GM23338 (cell line): ENCODE data around the gene PRIM1. TPM values are rescaled to one million over a fixed set of nuclear protein-coding genes. Genes with fewer than 3 reads are reported as not detected.

ENCODE experiments used
- ATAC-seq: fragments of 200-7000 bp; cut with Tn5 transposase; 3 replicates; pipeline ENCODE4 v1.9.1; 2020
- DNase-seq: peaks from one replicate; pipeline ENCODE4 v3.0.0-alpha.2; 2015; ENCODE audit warnings: low spot score
- H2AFZ ChIP-seq: fragments of 200-600 bp; sonication (generic); 2 replicates; pipeline ENCODE4 v1.8.0; 2016; ENCODE audit warnings: antibody characterized with exemption, mild to moderate bottlenecking, moderate library complexity
- H3F3A ChIP-seq: fragments of 200-600 bp; sonication (generic); replicated peaks from 2 replicates; pipeline ENCODE4 v1.8.0; 2017; ENCODE audit warnings: antibody characterized with exemption, mixed run types, low read depth
- H3K27ac ChIP-seq: fragments of 200-600 bp; sonication (generic); 2 replicates; pipeline ENCODE4 v1.6.1; 2016; ENCODE audit warnings: low read depth
- H3K27me3 ChIP-seq: fragments of 200-600 bp; sonication (generic); 2 replicates; pipeline ENCODE4 v1.8.0; 2016; ENCODE audit warnings: mild to moderate bottlenecking, mixed run types, moderate library complexity; ENCODE audit not compliant: insufficient read depth
- H3K36me3 ChIP-seq: fragments of 200-600 bp; sonication (generic); 2 replicates; pipeline ENCODE4 v1.8.0; 2016; ENCODE audit warnings: mild to moderate bottlenecking; ENCODE audit not compliant: insufficient read depth
- H3K4me1 ChIP-seq: fragments of 200-600 bp; sonication (generic); 2 replicates; pipeline ENCODE4 v1.8.0; 2016; ENCODE audit warnings: mild to moderate bottlenecking, moderate library complexity; ENCODE audit not compliant: insufficient read depth
- H3K4me2 ChIP-seq: fragments of 200-600 bp; sonication (generic); 2 replicates; pipeline ENCODE4 v1.7.1; 2017; ENCODE audit warnings: mixed run types
- H3K4me3 ChIP-seq: fragments of 200-600 bp; sonication (generic); 2 replicates; pipeline ENCODE4 v1.6.1; 2016; ENCODE audit warnings: mixed run types
- H3K79me2 ChIP-seq: fragments of 200-600 bp; sonication (generic); replicated peaks from 2 replicates; pipeline ENCODE4 v1.8.0; 2017; ENCODE audit warnings: mild to moderate bottlenecking; ENCODE audit not compliant: insufficient read depth
- H3K9me2 ChIP-seq: fragments of 200-600 bp; sonication (generic); 2 replicates; pipeline ENCODE4 v1.8.0; 2017; ENCODE audit not compliant: insufficient read depth
- H4K20me1 ChIP-seq: fragments of 200-600 bp; sonication (generic); replicated peaks from 2 replicates; pipeline ENCODE4 v1.8.0; 2017; ENCODE audit warnings: mild to moderate bottlenecking; ENCODE audit not compliant: insufficient read depth
- H3K27ac Mint-ChIP-seq: 2 replicates; pipeline ENCODE4 v1.8.0; 2020; ENCODE audit warnings: inconsistent platforms, mild to moderate bottlenecking, moderate library complexity, mixed read lengths
- H3K27me3 Mint-ChIP-seq: 3 replicates; pipeline ENCODE4 v1.8.0; 2022; ENCODE audit warnings: low read depth, mild to moderate bottlenecking, moderate library complexity, mixed read lengths, inconsistent platforms; ENCODE audit not compliant: insufficient read depth, poor library complexity
- H3K36me3 Mint-ChIP-seq: 3 replicates; pipeline ENCODE4 v1.8.0; 2021; ENCODE audit warnings: low read depth, mild to moderate bottlenecking, inconsistent platforms, moderate library complexity, mixed read lengths
- H3K4me1 Mint-ChIP-seq: 3 replicates; pipeline ENCODE4 v1.8.0; 2020; ENCODE audit warnings: mild to moderate bottlenecking, inconsistent platforms, mixed read lengths
- H3K4me3 Mint-ChIP-seq: 3 replicates; pipeline ENCODE4 v1.8.0; 2021; ENCODE audit warnings: moderate library complexity, mild to moderate bottlenecking, inconsistent platforms, mixed read lengths
- H3K9me3 Mint-ChIP-seq: 3 replicates; pipeline ENCODE4 v1.8.0; 2020; ENCODE audit warnings: moderate library complexity, mild to moderate bottlenecking, inconsistent platforms, mixed read lengths
- CREB1 ChIP-seq: fragments of 250-450 bp; sonication (Bioruptor Pico); IDR thresholded peaks from 2 replicates; pipeline ENCODE4 v1.5.0; 2020; ENCODE audit warnings: low read depth, mild to moderate bottlenecking, moderate library complexity
- ETS1 ChIP-seq: IDR thresholded peaks from 2 replicates; pipeline ENCODE4 v1.6.1; 2016; ENCODE audit warnings: antibody characterized with exemption
- EZH2 ChIP-seq: fragments of 200-600 bp; sonication (generic); IDR thresholded peaks from one replicate; pipeline ENCODE4 v1.8.0; 2017; ENCODE audit warnings: antibody characterized with exemption, mild to moderate bottlenecking, low read depth; ENCODE audit not compliant: unreplicated experiment
- EZH2phosphoT487 ChIP-seq: fragments of 200-600 bp; sonication (generic); IDR thresholded peaks from one replicate; pipeline ENCODE4 v1.8.1; 2018; ENCODE audit warnings: antibody characterized with exemption; ENCODE audit not compliant: unreplicated experiment
- JUNB ChIP-seq: IDR thresholded peaks from one replicate; pipeline ENCODE4 v1.6.1; 2016; ENCODE audit warnings: antibody characterized with exemption; ENCODE audit not compliant: unreplicated experiment
- NANOG ChIP-seq: IDR thresholded peaks from 2 replicates; pipeline ENCODE4 v1.6.1; 2016; ENCODE audit warnings: antibody characterized with exemption, borderline replicate concordance
- POLR2AphosphoS5 ChIP-seq: IDR thresholded peaks from 2 replicates; pipeline ENCODE4 v1.6.1; 2016; ENCODE audit warnings: antibody characterized with exemption, low read depth
- STAT1 ChIP-seq: IDR thresholded peaks from one replicate; pipeline ENCODE4 v1.6.1; 2016; ENCODE audit warnings: antibody characterized with exemption; ENCODE audit not compliant: unreplicated experiment
- ZNF114 ChIP-seq: fragments of 250-450 bp; sonication (Bioruptor Pico); IDR thresholded peaks from 2 replicates; pipeline ENCODE4 v1.5.0; 2020; ENCODE audit warnings: mild to moderate bottlenecking, moderate library complexity
- ZNF331 ChIP-seq: fragments of 250-450 bp; sonication (Bioruptor Pico); IDR thresholded peaks from 2 replicates; pipeline ENCODE4 v1.5.0; 2020; ENCODE audit warnings: low read depth, mild to moderate bottlenecking, moderate library complexity
- polyA plus RNA-seq: library from polyadenylated mRNA; unstranded; fragments of >200 nt; fragmentation: Nextera tagmentation; extraction: Ambion mirVana; gene quantifications from 2 replicates; pipeline ENCODE4 v1.2.1, GENCODE V29; 2016
- total RNA-seq: library from RNA; depleted of rRNA; stranded (reverse); fragments of >200 nt; shearing (Covaris generic); gene quantifications from 2 replicates; pipeline ENCODE4 v1.2.3, GENCODE V29; 2014
- TF ChIP-seq, protein P1 (sequence below): fragments of 250-450 bp; sonication (Bioruptor Pico); IDR thresholded peaks from 2 replicates; pipeline ENCODE4 v1.5.0; 2020; ENCODE audit warnings: mild to moderate bottlenecking, moderate library complexity
- TF ChIP-seq, protein P2 (sequence below): IDR thresholded peaks from one replicate; pipeline ENCODE4 v1.6.1; 2018; ENCODE audit warnings: antibody characterized with exemption; ENCODE audit not compliant: unreplicated experiment
- TF ChIP-seq, protein P3 (sequence below), 2 experiments: fragments of 200-600 bp in 1 of 2; sonication (generic) in 1 of 2; conservative IDR thresholded peaks; 2 replicates each; pipeline versions ENCODE4 v1.5.1 to v1.6.1; 2016 to 2017; ENCODE audit warnings: antibody characterized with exemption in 2 of 2, low read depth in 2 of 2, mild to moderate bottlenecking in 2 of 2, moderate library complexity in 1 of 2

Gene PRIM1
- total and polyA plus RNA-seq, 2 experiments from 2014 or later = 67.9 to 73.9 TPM

GRCh38 chr12:56759263-56759908, 7.3 kb upstream of the PRIM1 start:
- Histone ChIP-seq H3K4me2 (no peak overlapping the region), H3K9me2 (no peaks in the 10 kb centered on the region), H3K4me3 (no peak overlapping the region), H3K4me1 (no peaks in the 10 kb centered on the region), H2AFZ (no peak overlapping the region), H3F3A (no peaks in the 10 kb centered on the region), H4K20me1 (no peaks in the 10 kb centered on the region), H3K27ac (no peak overlapping the region), H3K36me3 (no peaks in the 10 kb centered on the region), H3K79me2 (no peaks in the 10 kb centered on the region), H3K27me3 (no peaks in the 10 kb centered on the region)
- peaks cover 3% of the 10 kb centered on the region for H3K27me3 Mint-ChIP-seq
- no peak for TF ChIP-seq NANOG
- TF ChIP-seq, protein P1, sequence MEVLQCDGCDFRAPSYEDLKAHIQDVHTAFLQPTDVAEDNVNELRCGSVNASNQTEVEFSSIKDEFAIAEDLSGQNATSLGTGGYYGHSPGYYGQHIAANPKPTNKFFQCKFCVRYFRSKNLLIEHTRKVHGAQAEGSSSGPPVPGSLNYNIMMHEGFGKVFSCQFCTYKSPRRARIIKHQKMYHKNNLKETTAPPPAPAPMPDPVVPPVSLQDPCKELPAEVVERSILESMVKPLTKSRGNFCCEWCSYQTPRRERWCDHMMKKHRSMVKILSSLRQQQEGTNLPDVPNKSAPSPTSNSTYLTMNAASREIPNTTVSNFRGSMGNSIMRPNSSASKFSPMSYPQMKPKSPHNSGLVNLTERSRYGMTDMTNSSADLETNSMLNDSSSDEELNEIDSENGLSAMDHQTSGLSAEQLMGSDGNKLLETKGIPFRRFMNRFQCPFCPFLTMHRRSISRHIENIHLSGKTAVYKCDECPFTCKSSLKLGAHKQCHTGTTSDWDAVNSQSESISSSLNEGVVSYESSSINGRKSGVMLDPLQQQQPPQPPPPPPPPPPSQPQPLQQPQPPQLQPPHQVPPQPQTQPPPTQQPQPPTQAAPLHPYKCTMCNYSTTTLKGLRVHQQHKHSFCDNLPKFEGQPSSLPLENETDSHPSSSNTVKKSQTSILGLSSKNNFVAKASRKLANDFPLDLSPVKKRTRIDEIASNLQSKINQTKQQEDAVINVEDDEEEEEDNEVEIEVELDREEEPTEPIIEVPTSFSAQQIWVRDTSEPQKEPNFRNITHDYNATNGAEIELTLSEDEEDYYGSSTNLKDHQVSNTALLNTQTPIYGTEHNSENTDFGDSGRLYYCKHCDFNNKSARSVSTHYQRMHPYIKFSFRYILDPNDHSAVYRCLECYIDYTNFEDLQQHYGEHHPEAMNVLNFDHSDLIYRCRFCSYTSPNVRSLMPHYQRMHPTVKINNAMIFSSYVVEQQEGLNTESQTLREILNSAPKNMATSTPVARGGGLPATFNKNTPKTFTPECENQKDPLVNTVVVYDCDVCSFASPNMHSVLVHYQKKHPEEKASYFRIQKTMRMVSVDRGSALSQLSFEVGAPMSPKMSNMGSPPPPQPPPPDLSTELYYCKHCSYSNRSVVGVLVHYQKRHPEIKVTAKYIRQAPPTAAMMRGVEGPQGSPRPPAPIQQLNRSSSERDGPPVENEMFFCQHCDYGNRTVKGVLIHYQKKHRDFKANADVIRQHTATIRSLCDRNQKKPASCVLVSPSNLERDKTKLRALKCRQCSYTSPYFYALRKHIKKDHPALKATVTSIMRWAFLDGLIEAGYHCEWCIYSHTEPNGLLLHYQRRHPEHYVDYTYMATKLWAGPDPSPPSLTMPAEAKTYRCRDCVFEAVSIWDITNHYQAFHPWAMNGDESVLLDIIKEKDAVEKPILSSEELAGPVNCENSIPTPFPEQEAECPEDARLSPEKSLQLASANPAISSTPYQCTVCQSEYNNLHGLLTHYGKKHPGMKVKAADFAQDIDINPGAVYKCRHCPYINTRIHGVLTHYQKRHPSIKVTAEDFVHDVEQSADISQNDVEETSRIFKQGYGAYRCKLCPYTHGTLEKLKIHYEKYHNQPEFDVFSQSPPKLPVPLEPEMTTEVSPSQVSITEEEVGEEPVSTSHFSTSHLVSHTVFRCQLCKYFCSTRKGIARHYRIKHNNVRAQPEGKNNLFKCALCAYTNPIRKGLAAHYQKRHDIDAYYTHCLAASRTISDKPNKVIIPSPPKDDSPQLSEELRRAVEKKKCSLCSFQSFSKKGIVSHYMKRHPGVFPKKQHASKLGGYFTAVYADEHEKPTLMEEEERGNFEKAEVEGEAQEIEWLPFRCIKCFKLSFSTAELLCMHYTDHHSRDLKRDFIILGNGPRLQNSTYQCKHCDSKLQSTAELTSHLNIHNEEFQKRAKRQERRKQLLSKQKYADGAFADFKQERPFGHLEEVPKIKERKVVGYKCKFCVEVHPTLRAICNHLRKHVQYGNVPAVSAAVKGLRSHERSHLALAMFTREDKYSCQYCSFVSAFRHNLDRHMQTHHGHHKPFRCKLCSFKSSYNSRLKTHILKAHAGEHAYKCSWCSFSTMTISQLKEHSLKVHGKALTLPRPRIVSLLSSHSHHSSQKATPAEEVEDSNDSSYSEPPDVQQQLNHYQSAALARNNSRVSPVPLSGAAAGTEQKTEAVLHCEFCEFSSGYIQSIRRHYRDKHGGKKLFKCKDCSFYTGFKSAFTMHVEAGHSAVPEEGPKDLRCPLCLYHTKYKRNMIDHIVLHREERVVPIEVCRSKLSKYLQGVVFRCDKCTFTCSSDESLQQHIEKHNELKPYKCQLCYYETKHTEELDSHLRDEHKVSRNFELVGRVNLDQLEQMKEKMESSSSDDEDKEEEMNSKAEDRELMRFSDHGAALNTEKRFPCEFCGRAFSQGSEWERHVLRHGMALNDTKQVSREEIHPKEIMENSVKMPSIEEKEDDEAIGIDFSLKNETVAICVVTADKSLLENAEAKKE (CRISPR knock-in tag) = no peak
- TF ChIP-seq JUNB = no peak
- TF ChIP-seq, protein P2, sequence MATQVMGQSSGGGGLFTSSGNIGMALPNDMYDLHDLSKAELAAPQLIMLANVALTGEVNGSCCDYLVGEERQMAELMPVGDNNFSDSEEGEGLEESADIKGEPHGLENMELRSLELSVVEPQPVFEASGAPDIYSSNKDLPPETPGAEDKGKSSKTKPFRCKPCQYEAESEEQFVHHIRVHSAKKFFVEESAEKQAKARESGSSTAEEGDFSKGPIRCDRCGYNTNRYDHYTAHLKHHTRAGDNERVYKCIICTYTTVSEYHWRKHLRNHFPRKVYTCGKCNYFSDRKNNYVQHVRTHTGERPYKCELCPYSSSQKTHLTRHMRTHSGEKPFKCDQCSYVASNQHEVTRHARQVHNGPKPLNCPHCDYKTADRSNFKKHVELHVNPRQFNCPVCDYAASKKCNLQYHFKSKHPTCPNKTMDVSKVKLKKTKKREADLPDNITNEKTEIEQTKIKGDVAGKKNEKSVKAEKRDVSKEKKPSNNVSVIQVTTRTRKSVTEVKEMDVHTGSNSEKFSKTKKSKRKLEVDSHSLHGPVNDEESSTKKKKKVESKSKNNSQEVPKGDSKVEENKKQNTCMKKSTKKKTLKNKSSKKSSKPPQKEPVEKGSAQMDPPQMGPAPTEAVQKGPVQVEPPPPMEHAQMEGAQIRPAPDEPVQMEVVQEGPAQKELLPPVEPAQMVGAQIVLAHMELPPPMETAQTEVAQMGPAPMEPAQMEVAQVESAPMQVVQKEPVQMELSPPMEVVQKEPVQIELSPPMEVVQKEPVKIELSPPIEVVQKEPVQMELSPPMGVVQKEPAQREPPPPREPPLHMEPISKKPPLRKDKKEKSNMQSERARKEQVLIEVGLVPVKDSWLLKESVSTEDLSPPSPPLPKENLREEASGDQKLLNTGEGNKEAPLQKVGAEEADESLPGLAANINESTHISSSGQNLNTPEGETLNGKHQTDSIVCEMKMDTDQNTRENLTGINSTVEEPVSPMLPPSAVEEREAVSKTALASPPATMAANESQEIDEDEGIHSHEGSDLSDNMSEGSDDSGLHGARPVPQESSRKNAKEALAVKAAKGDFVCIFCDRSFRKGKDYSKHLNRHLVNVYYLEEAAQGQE = no peak
- no peak for TF ChIP-seq ETS1
- TF ChIP-seq STAT1 = no peak
- TF ChIP-seq EZH2 = no peak
- TF ChIP-seq, protein P3, sequence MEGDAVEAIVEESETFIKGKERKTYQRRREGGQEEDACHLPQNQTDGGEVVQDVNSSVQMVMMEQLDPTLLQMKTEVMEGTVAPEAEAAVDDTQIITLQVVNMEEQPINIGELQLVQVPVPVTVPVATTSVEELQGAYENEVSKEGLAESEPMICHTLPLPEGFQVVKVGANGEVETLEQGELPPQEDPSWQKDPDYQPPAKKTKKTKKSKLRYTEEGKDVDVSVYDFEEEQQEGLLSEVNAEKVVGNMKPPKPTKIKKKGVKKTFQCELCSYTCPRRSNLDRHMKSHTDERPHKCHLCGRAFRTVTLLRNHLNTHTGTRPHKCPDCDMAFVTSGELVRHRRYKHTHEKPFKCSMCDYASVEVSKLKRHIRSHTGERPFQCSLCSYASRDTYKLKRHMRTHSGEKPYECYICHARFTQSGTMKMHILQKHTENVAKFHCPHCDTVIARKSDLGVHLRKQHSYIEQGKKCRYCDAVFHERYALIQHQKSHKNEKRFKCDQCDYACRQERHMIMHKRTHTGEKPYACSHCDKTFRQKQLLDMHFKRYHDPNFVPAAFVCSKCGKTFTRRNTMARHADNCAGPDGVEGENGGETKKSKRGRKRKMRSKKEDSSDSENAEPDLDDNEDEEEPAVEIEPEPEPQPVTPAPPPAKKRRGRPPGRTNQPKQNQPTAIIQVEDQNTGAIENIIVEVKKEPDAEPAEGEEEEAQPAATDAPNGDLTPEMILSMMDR (conservative IDR thresholded peaks at IDR 0.05; ENCODE audit: low read depth in 2 of 2) = no peak
- no peak for TF ChIP-seq POLR2AphosphoS5
- no peak for TF ChIP-seq ZNF114
- TF ChIP-seq EZH2phosphoT487 = no peak
- no peak for TF ChIP-seq ZNF331 (CRISPR knock-in tag)
- TF ChIP-seq CREB1 (CRISPR knock-in tag) = no peak
- H3K9me3 Mint-ChIP-seq = peaks cover 4% of the 10 kb centered on the region; the same call in 2 of the 3 replicates
- H3K4me1 Mint-ChIP-seq = peaks cover 6% of the 10 kb centered on the region
- no peak for ATAC-seq
- no peak overlapping the region for H3K27ac Mint-ChIP-seq
- peaks cover 4% of the 10 kb centered on the region; the same call in 2 of the 3 replicates for H3K36me3 Mint-ChIP-seq
- no peak for DNase-seq
- H3K4me3 Mint-ChIP-seq = no peak overlapping the region
